HG02678 (cell line): ENCODE results near the gene EMCN.
"Not testable (repeated sequence)": the region's sequence is repeated elsewhere in the genome, so short reads cannot be mapped to it uniquely, and the experiment has no call there.

Experiments used
- ATAC-seq: cut with Tn5 transposase; IDR thresholded peaks from one replicate; pipeline ENCODE4 v1.9.1; 2021; ENCODE audit warnings: mild to moderate bottlenecking, moderate library complexity; ENCODE audit not compliant: unreplicated experiment

Gene EMCN

GRCh38 chr4:100517864-100518341 is at the start of gene EMCN:
Gene EMCN, minus strand, starts transcription at chr4:100518022. Its CDS starts 108 bp downstream, at chr4:100517914.
- no peak for ATAC-seq

DNA sequence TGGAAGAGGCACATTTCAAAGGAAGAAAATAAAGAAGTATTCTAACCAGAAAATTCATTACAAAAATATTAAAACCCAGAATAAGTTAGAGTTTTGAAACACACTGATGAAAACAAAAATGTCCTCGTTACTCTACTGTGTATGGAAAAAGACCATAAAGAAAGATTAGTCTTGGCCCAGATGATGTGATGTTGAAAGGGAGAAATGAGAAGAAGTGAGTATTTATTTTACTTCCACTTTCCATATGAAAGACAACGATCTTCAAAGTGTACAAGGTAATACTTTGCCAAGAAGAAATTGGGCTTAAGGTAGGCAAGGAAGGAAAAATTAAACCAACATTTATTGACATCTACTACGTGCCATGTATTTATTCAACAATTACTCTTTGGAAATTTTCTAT is 48.6 kb upstream of the EMCN start:
- no peak for ATAC-seq

DNA sequence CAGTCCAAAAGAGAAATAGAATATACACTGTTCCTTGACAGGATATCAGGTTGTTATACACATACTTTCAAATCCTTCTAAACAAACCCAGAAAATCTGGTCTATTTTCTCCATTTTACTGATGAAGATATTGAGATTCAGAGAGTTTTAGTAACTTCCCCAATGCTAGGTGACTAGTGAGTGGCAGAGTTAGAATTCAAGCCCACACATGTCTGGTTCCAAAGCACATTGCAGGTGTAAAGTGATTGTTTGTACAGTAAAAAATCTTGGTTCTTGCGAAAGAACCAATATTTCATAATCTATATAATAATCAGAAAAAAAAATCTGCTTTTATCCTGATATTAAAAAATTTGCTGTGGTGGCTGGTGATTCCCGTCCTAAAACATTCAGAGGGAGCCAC is 39.5 kb upstream of the EMCN start:
- no peak for ATAC-seq

GRCh38 chr4:100555611-100556337 is 38.0 kb upstream of the EMCN start:
- no peak for ATAC-seq

DNA sequence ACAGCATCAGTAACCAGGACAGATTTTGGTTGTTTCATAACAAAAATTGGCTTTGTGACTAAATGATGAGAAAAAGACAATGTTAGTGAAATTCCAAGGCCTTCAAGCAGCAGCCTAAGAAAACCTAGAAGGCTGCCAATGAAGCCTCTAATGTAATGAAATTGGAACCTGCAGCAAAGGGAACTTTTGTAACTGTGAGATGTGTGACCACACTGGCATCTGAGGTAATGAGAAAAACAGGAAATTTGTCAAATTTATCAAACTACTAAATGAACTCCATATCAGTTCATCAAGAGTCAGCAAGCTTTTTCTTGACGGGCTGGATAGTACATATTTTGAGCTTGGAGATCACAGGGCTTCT is 30.4 kb upstream of the EMCN start:
- no peak for ATAC-seq

DNA sequence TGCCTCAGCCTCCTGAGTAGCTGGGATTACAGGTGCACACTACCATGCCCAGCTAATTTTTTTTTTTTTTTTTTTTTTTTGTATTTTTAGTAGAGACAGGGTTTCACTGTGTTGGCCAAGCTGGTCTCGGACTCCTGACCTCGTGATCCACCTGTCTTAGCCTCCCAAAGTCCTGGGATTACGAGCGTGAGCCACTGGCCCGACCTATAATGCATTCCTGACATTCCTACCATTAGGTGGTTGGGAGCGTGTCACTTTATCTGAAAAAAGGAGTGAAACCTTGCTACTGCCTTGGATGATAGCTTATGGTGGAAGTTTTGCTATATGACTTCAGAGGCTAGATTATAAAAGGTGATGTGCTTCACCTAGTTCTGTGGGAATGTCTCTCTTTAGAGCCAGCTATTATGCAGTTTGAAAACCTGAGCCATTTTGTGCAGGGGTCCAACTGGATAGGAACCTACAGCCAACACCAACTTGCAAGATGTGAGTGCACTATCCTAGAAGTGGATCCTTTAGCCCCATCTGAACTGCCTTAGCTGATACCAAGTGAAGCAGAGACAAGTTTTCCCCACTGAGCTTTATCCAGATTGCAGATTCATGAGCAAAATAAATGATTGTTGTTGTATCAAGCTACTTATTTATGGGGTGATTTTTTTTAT is 29.8 kb upstream of the EMCN start:
- ATAC-seq, result no peak

GRCh38 chr4:100545427-100545826 is 27.6 kb upstream of the EMCN start:
- ATAC-seq, result no peak

DNA sequence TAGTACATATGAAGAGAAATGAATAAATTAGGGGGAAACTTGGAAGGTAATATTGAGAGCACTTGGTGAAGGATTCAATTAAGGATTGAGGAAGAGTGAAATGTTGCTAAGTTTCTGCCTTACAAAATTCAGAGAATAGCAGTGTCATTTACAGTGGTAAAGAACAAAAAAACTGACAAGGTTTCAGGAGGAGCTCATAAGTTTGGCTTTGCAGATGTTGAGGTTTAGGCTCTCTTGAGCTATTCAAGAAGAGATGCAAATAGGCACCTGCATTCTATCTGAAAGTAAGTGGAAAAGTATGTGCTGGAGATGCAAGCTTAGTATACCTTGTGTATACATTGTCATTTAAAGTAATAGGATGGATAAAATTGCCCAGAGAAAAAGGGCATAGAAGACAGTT is 22.3 kb upstream of the EMCN start:
- no peak for ATAC-seq

DNA sequence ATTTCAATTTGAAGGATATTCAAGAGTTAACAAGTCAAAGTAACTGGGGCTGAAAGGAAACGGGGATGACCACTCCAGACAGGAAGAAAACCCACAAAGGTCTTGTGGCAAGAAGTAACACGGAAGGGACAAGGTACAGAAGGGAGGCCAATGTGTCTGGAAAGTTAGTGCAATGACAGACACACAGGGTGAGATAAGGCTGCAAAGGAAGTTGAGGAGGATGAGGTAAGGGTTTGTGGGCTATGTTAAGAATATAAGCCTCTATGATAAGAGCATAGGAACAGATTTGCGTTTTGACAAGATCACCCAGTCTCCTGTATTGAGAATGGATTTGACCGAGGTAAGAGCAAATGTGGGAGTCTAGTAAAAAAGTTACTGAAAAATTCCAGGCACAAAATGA is 21.9 kb upstream of the EMCN start:
- no peak for ATAC-seq

DNA sequence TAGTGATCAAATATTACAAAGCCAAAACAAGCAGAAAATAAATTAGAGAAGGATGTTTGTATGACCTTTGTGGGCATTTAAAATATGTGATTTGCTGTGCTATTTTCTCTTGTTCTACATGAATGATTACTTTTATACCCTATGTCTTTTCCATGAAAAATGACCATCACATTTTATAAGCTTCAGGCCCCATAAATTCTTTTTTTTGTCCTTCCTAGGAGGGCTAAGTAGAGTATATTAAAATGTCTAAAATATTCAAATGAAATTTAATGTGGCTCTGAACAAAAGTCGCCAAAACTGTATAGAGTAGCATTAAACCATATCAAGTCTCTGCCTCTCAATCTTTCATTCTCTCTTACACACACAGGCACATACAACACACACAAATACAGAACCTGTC is 15.9 kb upstream of the EMCN start:
- no peak for ATAC-seq

DNA sequence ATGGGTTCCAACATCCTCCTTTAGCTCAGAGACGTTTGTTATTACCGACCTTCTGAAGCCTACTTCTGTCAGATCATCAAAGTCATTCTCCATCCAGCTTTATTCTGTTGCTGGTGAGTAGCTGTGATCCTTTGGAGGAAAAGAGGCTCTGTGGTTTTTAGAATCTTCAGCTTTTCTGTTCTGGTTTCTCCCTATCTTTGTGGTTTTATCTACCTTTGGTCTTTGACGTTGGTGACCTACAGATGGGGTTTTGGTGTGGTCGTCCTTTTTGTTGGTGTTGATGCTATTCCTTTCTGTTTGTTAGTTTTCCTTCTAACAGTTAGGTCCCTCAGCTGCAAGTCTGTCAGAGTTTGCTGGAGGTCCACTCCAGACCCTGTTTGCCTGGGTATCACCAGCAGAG is 12.3 kb upstream of the EMCN start:
- ATAC-seq, result not testable (repeated sequence)

DNA sequence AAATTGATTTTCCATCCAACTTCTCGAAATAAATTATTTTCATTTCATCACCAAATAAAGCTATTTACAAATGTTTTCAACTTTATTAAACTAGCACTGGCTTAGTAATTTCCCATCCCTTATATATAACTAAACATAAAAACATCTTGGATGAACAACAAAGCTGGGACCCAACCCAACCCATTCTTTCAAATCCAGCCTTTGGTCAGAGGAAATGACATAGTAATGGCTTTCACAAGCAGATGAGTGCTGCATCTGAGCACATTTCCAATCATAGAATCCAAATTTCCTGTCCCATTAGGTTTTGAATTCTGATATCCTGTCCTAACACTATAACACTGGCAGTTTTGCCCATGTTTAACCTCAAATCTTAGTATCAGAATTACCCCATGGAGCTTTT is 7.9 kb upstream of the EMCN start:
- ATAC-seq, result no peak

GRCh38 chr4:100519205-100519604 is 1.4 kb upstream of the EMCN start:
- no peak for ATAC-seq

GRCh38 chr4:100516225-100516624 is 1.6 kb downstream of the EMCN start:
- no peak for ATAC-seq

GRCh38 chr4:100511896-100512295 is 5.9 kb downstream of the EMCN start:
- ATAC-seq, result no peak

GRCh38 chr4:100510551-100510950 is 7.3 kb downstream of the EMCN start:
- ATAC-seq, result no peak

GRCh38 chr4:100509386-100509785 is 8.4 kb downstream of the EMCN start:
- no peak for ATAC-seq

DNA sequence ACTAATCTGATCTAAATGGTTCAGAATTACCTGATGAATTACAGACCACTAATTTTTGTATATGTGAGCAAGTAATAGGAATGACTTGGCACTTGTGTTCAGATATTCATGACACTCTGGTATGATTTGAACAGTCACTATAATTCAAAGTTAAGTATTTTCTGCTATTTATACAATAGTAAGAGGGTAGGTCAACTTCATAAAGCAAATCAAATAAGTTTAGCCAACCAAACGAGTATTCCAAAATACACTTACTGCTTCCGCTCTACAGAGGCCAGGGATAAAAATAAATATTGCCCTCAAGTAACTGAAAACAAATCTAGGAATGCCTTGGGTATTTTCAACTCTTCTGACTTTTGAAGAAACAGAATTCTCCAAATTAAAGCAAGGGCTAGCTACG is 9.1 kb downstream of the EMCN start:
- ATAC-seq, result no peak

GRCh38 chr4:100504086-100504874 is 13.5 kb downstream of the EMCN start:
- no peak for ATAC-seq

- ATAC-seq, result no peak
These were observed 20.0 kb downstream of the EMCN start for GRCh38 chr4:100497791-100498190.

- no peak for ATAC-seq
These were observed 22.7 kb downstream of the EMCN start for GRCh38 chr4:100495074-100495473.

DNA sequence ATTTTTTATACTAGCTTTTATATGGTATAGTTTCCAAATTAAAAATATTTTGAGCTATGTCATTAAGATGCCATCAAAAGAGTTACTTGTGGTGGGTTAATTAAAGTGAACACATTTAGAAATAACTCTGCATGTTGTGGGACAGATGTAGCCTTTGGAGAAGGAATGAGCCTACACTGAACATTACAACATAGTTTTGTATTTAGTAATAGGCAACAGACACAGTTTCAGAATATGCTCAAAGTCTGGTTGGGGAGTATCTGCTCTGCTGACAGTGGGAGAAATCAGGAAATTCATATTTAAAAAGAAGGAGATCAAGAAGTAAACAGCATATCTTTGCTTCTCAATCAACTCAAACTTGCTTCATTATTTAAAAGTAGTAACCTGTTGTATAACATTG is 23.7 kb downstream of the EMCN start:
- no peak for ATAC-seq
